ENCODE measurements around the gene DCBLD2. TPM values are rescaled to one million over a fixed set of nuclear protein-coding genes. Genes with fewer than 3 reads are reported as not detected.

DCBLD2 gene
- total RNA-seq, 3 donors from 2014 or later (not counting 1 experiment from before 2014, with no cell fraction given): 0.66 to 0.99 (median 0.90) TPM

DNA sequence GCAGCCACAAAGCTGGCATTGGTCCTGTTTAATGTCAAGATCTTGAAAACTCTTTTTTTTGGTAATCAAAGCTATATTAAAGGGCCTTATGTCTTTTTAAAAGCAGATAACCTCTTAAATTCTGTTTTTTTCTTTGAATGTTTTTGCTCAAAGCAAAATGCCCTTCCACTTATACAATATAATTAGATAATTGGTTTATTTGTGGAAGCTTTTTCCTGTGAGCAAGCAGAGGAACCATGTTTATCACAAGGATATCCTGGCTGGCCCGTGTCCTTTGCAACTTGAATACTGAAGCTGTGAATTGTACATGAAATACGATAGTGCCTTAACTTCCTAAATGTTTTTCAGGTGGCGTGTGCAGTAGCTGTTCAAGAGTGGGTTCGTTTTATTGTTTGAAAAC is 135.8 kb downstream of the DCBLD2 start:
- intact Hi-C loops (cut with micrococcal nuclease): no loop called here
- Histone ChIP-seq H3K9me3 (ENCODE audit: control insufficient read depth, insufficient read depth, low read length) (no peaks in the 10 kb centered on the region), H3K27ac (ENCODE audit: low read length) (no peak overlapping the region), H3K36me3 (ENCODE audit: control insufficient read depth, insufficient read depth, low read length) (no peaks in the 10 kb centered on the region), H3K4me3 (ENCODE audit: low read length) (no peak overlapping the region), H3K27me3 (ENCODE audit: control insufficient read depth, insufficient read depth, low read length) (no peaks in the 10 kb centered on the region), H3K4me1 (ENCODE audit: control insufficient read depth, insufficient read depth, low read length) (no peaks in the 10 kb centered on the region)
- Mint-ChIP-seq H3K4me1 (no peaks in the 10 kb centered on the region), H3K27me3 (ENCODE audit: low read depth in 2 of 2) (peaks cover 3 to 19% of the 10 kb centered on the region in 2 donors), H3K27ac (no peak overlapping the region), H3K36me3 (no peaks in the 10 kb centered on the region), H3K4me3 (no peak overlapping the region), H3K9me3 (no peaks in the 10 kb centered on the region)
- ATAC-seq: no peak
- no peak for DNase-seq
- TF ChIP-seq, protein P1, sequence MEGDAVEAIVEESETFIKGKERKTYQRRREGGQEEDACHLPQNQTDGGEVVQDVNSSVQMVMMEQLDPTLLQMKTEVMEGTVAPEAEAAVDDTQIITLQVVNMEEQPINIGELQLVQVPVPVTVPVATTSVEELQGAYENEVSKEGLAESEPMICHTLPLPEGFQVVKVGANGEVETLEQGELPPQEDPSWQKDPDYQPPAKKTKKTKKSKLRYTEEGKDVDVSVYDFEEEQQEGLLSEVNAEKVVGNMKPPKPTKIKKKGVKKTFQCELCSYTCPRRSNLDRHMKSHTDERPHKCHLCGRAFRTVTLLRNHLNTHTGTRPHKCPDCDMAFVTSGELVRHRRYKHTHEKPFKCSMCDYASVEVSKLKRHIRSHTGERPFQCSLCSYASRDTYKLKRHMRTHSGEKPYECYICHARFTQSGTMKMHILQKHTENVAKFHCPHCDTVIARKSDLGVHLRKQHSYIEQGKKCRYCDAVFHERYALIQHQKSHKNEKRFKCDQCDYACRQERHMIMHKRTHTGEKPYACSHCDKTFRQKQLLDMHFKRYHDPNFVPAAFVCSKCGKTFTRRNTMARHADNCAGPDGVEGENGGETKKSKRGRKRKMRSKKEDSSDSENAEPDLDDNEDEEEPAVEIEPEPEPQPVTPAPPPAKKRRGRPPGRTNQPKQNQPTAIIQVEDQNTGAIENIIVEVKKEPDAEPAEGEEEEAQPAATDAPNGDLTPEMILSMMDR (IDR thresholded peaks at IDR 0.05): no peak
- 60% methylated on average over 3 of the region's 4 CpGs for WGBS (ENCODE audit: insufficient coverage)

DNA sequence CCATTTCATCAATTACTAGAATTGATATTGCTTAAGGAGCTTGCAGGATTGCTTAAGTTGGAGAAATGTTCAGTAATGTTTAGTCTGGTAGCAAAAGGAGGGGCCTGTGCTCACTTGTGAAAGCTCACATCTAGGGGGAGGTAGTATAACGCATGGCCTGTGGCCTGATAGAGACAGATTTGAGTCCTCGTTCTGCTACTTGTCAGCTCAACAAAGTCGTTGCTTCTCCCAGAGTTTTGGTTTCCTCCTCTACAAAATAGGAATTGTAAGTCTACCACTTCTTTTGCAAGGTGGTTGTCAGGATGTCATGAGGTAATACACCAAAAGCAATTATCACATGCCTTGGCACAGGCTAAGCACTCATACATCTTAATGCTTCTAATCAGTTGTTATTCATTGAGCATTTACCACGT is 137.0 kb downstream of the DCBLD2 start:
- DNase-seq (no peak), ATAC-seq (no peak)
- no peaks in the 10 kb centered on the region for H3K27me3 ChIP-seq (ENCODE audit: control insufficient read depth, insufficient read depth, low read length)
- H3K9me3 ChIP-seq (ENCODE audit: control insufficient read depth, insufficient read depth, low read length): no peaks in the 10 kb centered on the region
- no peak overlapping the region for H3K27ac Mint-ChIP-seq
- no peak overlapping the region for H3K4me3 Mint-ChIP-seq
- no peaks in the 10 kb centered on the region for H3K4me1 Mint-ChIP-seq
- no peak overlapping the region for H3K27ac ChIP-seq (ENCODE audit: low read length)
- TF ChIP-seq, protein P1 (IDR thresholded peaks at IDR 0.05): no peak
- WGBS (ENCODE audit: insufficient coverage): 36% methylated on average over 3 of the region's 4 CpGs
- H3K4me3 ChIP-seq (ENCODE audit: low read length): no peak overlapping the region
- no peaks in the 10 kb centered on the region for H3K36me3 Mint-ChIP-seq
- intact Hi-C loops (cut with micrococcal nuclease): no loop called here
- H3K36me3 ChIP-seq (ENCODE audit: control insufficient read depth, insufficient read depth, low read length): no peaks in the 10 kb centered on the region
- H3K27me3 Mint-ChIP-seq (ENCODE audit: low read depth in 2 of 2): peaks cover 3 to 18% of the 10 kb centered on the region in 2 donors
- no peaks in the 10 kb centered on the region for H3K9me3 Mint-ChIP-seq
- H3K4me1 ChIP-seq (ENCODE audit: control insufficient read depth, insufficient read depth, low read length): no peaks in the 10 kb centered on the region

DNA sequence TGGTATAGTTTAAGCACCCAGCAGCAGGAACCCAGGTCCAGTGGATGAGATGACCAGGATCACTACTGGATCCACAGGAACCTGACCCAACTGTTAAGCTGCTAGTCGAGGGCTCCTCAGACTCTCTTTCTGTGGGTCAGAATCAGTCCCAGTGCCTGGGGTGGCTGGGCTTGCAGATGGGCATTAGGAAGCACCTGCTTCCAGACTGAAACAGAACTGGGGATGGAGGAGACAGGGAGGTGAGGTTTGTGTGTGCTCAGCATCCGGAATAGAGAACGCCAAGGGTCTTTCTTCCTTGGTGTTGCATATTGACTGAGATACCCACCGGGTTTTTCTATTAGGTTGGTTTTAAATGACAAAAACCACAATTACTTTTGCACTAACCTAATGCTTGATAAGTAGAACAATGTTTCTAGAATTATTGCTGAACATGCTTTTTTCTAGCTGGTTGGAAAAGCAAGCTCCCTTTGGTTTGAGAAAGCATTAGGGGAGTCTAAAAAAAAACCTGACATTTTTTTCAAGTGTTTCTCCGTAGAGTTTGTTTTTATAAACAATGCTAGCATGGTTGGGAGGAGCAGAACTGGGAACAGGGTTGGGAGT is 137.6 kb downstream of the DCBLD2 start:
- Mint-ChIP-seq H3K27me3 (ENCODE audit: low read depth in 2 of 2) (peaks cover 3 to 18% of the 10 kb centered on the region in 2 donors), H3K4me3 (no peak overlapping the region), H3K9me3 (no peaks in the 10 kb centered on the region), H3K4me1 (no peaks in the 10 kb centered on the region), H3K27ac (no peak overlapping the region), H3K36me3 (no peaks in the 10 kb centered on the region)
- H3K9me3 ChIP-seq (ENCODE audit: control insufficient read depth, insufficient read depth, low read length): no peaks in the 10 kb centered on the region
- no peak overlapping the region for H3K27ac ChIP-seq (ENCODE audit: low read length)
- H3K4me3 ChIP-seq (ENCODE audit: low read length): no peak overlapping the region
- intact Hi-C loops (cut with micrococcal nuclease): no loop called here
- TF ChIP-seq, protein P1 (IDR thresholded peaks at IDR 0.05): no peak
- no peaks in the 10 kb centered on the region for H3K27me3 ChIP-seq (ENCODE audit: control insufficient read depth, insufficient read depth, low read length)
- no peak for DNase-seq
- H3K36me3 ChIP-seq (ENCODE audit: control insufficient read depth, insufficient read depth, low read length): no peaks in the 10 kb centered on the region
- H3K4me1 ChIP-seq (ENCODE audit: control insufficient read depth, insufficient read depth, low read length): no peaks in the 10 kb centered on the region
- ATAC-seq: no peak
- WGBS (ENCODE audit: insufficient coverage): 1% methylated on average over 4 of the region's 5 CpGs

DNA sequence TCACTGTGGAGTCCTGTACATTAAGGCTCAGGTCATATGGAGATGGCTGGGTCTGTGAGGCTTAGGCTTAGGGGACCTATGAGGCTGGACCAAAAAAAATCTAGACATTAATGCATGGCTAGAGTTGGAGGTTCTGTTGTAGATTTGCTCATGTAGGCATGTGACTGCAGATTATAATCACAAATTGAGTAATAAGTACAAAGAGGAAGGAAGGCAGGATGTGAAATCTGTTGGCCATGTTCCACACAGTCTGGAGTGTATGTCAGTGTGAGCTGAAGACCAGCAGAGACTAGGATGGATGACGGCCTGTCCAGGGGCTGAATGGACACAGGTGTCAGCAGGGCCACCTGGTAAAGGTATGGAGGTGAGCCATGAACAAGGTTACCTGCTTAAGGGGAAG is 138.4 kb downstream of the DCBLD2 start, which contains the start of gene ST3GAL6:
Gene ST3GAL6, plus strand, starts transcription at position 265 of the 400 bp plus-strand sequence. CDS start 5,101 bp downstream, outside the sequence.
- Histone ChIP-seq H3K27me3 (ENCODE audit: control insufficient read depth, insufficient read depth, low read length) (no peaks in the 10 kb centered on the region), H3K4me1 (ENCODE audit: control insufficient read depth, insufficient read depth, low read length) (no peaks in the 10 kb centered on the region), H3K9me3 (ENCODE audit: control insufficient read depth, insufficient read depth, low read length) (no peaks in the 10 kb centered on the region), H3K36me3 (ENCODE audit: control insufficient read depth, insufficient read depth, low read length) (no peaks in the 10 kb centered on the region), H3K27ac (ENCODE audit: low read length) (no peak within 1 kb of the TSS), H3K4me3 (ENCODE audit: low read length) (no peak within 1 kb of the TSS)
- Mint-ChIP-seq H3K27me3 (ENCODE audit: low read depth in 2 of 2) (peaks cover 3 to 18% of the 10 kb centered on the region in 2 donors), H3K4me3 (no peak within 1 kb of the TSS), H3K4me1 (no peaks in the 10 kb centered on the region), H3K27ac (no peak within 1 kb of the TSS), H3K9me3 (no peaks in the 10 kb centered on the region), H3K36me3 (no peaks in the 10 kb centered on the region)
- ATAC-seq: peak in 1 of 3 donors; percentile 81
- intact Hi-C loops (cut with micrococcal nuclease): no loop called here
- no peak for DNase-seq
- 18% methylated on average over 1 of the region's 1 CpG for WGBS (ENCODE audit: insufficient coverage)
- TF ChIP-seq, protein P1 (IDR thresholded peaks at IDR 0.05): no peak

Data from natural killer cell (primary cell).